T-helper 2 cell treated with Interferon-gamma antibody and Interleukin-4, amounts not matched to agents 100 ng/mL and 5 ng/mL, for 36 hours (primary cell): ENCODE results near the gene AXDND1. TPM values are rescaled to one million over a fixed set of nuclear protein-coding genes. Genes with fewer than 3 reads are reported as not detected.

ENCODE experiments used
- intact Hi-C: fragments of 100-400 bp; cut with micrococcal nuclease; formaldehyde crosslinking; loops from one replicate; pipeline ENCODE4 v1.15.1; 2023
- total RNA-seq: library from RNA; stranded (reverse); gene quantifications from 2 replicates; pipeline ENCODE4 v1.2.3, GENCODE V29; 2022

AXDND1 gene
- total RNA-seq, 1 donor from 2014 or later, result not detected

DNA sequence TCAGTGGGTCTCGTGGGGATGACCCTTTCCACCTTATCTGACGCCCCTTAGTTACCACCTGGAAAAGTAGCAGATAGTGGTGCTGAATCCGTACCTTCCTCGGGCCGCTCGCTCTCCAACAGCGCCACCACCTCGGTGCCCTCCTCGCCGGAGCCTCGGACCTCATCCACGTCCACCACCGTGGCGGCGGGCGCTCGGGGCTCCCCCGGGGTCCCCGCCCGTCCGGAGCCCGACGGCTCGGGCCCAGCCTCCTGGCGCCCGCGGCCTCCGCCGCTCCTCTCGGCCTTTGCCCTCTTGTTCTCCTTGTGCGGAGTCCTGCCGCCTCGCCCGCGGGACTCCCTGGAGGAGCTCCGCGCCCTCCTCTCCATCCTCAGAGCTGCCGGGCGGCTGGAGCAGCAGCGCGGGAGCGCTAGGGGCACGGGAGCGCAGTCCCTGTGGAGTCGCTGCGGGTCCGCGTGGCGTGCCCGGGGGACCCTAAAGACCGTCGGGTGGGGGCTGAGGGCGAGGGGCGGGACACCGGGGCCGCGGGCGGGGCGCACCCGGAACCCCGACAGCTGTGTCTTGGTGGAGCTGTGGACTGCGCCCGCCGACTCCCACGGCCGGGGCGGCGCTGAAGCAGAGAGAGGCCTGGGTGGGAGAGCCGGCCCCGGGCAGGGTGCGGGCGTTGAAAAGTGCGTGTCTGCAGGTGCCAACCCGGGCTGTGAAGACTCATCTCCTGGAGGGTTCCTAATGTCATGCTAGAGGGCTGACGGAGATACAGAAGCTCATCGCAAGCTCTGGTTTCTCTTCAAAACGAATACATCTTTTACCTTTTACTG is 209.9 kb downstream of the AXDND1 start, which contains the start of gene NPHS2:
Gene NPHS2, minus strand, starts transcription at position 452 of the 818 bp plus-strand sequence. Its CDS starts 84 bp downstream, at position 368.
- intact Hi-C loops, result no loop called here

DNA sequence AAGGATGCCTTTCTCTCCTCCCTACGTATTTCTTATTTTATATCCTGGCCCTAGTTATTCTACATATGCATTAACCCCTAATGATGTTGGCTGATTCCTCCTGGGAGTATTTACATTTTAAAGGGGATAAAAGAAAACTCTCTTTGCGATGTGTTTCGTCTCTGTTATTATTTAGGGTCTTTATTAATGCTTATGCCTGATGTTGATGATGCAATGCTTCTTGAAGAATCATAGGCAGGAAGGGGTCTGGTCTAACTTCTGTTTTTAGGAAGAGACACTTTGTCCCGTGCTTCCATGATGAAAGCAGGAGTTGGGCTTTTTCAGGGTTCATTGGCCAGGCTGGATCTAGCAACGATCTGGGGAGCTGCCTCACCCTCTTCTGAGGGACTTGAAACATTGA is 210.7 kb downstream of the AXDND1 start:
- intact Hi-C loops, result no loop called here

DNA sequence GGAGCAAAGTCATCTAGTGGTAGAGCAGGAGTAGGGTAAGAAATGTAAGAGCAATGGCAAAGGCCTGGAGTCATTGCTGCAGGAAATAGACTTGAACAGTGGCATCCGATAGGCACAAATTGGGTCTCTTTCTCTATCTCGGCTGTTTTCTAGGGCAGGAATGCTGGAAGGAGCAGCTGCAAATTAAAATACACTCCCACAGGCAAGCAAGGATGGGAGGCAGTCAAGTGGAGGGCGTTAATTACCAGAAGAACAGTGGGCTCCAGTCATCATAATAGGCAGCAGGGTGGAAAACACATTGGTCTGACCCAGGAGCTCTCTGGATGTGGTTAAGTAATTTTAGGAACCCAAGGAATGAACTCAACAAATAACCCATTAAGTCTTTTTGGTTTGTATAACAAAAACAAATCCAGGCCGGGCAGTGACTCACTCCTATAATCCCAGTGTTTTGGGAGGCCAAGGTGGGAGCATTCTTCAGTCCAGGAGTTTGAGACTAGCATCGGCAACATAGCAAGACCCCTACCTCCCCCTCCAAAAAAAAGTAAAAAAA is 218.1 kb downstream of the AXDND1 start:
- intact Hi-C loops, result no loop called here

DNA sequence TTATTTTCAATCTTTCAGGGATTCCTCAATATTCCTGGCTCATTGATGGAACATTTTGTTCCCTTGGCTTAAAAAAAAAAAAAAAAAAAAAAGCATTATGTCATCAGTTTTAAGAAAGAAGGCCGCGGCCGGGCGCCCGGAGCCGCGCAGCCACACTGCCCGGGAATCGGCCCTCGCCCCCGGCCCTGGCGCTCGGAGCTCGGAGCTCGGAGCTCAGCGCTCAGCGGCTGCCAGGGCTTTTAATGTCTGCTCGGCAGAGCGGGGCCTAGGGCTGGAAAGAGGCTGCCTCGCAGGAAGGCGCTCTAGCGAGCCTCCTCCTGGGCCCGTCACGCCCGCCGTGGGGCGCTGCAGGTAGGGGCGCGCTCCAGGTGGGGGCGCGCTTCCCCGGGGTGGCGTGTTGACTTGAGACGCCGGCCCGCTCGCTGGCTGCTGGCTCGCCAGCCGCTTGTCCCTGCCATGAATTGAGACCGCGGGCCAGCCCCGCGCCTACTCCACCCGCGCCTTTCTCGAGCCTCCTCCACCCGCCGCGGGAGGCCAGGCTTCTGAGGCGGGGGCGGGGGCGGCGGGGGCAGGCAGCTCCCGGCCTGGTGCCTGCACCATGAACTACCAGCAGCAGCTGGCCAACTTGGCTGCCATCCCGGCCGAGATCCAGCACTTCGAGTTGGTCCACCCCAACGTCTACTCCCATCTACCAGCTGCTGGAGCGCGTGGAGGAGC is 220.5 kb downstream of the AXDND1 start:
- intact Hi-C loops, result no loop called here

DNA sequence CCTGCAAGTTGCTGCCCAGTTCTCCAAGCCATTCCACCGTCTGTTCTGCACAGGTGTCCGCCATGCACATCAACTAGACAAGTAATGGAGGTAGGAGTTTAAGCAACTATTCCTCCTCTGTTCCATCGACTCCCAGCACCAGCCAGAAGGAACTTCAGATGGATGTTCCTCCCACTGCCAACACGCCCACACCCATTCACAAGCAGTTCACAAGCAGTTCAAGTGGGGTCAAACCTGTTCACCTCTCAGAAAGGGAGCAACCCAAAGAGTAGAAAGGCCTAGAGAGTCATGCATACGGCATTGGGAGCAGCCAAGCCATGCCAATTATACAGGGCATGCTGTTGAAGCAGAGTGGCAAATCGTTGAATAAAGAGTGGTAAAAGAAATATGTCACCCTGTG is 221.6 kb downstream of the AXDND1 start:
- intact Hi-C loops, result no loop called here

DNA sequence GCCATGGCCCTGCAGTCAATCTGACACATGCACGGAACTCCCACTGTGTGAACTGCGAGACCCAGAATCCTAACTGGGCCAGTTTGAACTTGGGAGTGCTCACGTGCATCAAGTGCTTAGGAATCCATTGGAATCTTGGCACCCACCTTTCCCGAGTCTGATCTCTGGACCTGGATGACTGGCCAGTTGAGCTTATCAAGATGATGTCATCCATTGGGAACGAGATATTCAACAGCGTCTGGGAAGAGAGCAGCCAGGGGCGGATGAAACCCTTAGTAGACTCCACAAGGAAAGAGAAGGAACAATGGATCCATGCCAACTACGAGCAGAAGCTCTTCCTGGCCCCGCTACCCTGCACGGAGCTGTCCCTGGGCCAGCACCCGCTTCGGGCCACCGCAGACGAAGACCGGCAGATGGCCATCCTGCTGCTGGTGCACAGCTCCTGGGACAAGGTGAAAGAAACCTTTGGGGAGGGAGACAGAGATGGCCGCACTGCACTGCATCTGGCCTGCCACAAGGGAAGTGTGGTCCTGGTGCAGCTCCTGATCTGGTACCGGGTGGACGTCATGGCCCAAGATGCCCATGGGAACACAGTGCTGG is 222.8 kb downstream of the AXDND1 start:
- intact Hi-C loops, result no loop called here

DNA sequence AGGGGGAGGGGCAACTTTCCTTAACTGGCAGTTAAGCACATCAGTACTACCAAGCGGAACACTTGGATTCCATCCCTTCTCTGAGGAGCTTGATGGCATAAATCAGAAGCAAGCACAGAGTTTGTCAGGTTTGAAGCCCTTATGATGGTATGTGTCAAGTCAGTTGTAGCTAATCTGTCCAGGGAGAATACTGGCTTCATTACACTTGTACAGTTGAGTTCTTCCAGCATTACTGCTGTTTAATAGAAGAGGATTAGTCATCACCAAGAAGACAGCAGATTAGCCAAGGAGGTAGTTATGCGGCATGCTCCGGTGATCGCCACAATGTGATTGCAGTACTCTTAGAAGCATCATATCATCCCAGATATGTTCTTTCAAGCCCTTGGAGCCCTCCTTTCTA is 223.7 kb downstream of the AXDND1 start:
- intact Hi-C loops, result no loop called here

DNA sequence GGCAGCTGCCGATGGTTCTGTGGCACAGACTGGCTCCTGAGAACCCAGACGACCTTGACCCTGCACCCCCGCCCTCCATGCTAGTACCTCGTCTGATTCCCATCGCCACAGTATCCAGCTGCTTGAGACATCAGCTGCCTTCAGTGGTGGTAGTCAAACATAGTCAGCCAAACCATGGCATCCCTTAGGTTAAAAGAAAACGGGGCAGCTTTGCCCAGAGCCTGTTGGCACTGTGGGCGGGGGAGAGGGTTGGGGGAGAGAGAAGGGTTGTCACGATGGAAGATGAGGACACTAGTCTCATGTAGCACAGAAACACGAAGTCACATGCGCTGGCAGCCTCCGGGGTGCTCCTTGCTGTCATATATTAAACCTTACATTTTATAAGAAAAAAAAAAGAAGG is 224.9 kb downstream of the AXDND1 start:
- intact Hi-C loops, result no loop called here

DNA sequence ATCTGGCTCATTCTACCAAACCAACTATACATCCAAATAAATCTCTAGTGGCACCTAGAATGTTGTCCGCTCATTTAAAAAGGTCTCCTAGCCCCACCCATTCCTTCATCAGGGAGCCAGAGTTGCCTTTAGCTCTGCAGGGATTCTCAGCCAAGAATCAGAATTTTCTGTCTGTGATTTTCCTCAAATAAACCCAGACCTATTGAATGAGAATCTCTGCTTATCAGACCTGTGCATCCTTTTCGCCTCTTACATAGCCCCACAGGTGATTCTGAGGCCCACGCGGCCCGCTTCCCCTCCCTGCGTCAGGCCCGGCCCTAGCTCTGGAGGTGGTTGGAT is 225.5 kb downstream of the AXDND1 start:
- intact Hi-C loops, result no loop called here

DNA sequence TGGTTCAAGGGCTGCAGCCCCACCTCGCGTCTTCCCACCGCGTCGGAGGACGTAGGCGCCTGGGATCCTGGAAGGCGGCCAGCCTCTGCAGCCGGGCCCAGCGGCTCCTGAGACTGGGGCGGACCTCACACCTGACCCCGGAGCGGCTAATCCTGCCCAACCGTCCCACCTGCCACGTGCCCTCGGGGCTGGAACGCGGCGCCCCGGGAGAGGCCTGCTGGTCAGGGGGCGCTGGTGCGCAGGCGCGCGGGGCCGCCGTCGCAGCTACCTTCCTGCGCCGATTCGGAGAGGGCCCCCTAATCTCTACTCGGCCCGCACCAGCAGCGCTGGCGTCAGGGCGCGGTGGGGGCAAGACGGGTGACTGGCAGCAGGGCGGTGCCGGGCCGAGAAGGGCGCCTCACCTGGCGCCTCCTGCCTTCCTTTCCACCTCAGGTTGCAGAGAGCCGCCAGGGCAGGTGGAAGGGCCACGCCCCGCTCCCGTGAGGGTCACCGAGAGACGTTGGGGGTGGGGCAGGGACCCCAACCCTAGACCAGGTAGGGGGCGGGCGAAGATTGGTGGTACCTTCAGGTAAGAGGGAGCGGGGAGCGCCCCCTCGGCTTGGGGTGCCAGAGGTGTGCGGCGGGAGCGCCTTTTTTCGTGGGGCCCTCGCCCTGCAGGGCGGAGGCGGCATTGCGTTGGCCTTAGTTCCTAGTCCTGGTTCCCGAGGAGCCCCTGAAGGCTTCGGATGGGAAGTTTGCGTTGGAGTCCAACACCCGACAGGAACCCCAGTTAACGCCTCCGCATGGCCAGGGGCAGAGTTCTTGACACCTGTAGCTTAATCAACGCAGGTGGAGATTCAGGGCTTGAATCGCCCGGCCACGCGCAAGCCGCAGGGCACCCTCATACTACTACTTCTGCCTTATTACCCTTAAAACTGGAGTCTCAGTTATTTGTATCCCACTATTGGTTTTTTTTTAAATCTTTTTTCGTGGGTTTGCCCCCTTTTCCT is 226.1 kb downstream of the AXDND1 start, which contains the start of gene TDRD5:
Gene TDRD5, plus strand, starts transcription at position 241 of the 989 bp plus-strand sequence. CDS start 784 bp downstream, outside the sequence.
- intact Hi-C loops, result no loop called here

DNA sequence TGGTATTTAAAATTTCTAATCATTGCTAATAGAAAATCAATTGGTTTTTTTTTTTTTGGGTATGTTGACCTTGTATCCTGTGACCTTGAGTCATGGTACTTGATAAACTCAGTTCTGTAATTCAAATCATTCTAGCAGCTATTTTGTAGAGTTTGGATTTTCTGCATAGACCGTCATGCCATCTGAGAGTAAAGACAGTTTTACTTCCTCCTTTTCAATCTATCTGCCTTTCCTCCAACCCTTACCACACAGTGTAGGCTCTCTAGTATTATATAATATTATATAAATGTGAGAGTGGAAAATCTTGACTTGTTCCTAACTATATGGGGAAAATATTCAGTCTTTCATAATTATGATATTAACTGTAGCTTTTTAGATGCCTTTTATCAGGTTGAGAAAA is 232.9 kb downstream of the AXDND1 start:
- intact Hi-C loops, result no loop called here

DNA sequence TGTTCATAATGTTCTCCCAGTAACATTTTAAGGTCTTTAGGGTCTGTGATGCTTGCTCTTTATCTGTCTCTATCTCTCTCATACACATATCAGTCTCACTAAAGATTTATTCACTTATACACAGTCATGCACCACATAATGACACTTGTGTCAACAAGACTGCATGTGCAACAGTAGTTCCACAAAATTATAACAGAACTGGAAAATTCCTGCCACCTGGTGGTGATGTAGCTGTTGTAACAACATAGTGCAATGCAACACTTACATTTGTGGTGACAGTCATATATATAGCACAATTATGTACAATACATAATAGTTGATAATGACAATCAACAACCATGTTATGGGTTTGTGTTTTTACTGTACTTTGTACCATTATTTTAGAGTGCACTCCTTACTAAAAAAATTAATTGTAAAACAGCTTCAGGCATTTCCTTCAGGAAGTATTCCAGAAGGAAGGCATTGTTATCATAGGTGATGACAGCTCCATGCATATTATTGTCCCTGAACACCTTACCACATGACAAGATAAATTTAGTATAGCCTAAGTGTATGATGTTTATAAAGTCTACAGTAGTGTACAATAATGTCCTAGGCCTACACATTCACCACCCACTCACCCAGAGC is 234.0 kb downstream of the AXDND1 start:
- intact Hi-C loops, result no loop called here

DNA sequence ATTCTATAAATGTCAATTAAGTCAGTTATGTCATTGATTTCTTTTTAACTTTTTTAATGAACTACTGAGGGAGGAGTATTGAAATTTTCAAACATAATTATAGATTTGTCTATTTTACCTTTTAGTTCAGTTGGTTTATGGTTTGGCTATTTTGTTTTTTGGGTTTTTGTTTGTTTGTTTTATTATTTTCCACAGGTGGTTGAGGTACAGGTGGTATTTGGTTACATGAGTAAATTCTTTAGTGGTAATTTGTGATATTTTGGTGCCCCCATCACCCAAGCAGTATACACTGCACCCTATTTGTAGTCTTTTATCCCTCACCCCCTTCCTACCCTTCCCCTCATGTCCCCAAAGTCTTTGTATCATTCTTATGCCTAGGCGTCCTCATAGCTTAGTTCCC is 235.3 kb downstream of the AXDND1 start:
- intact Hi-C loops, result no loop called here

Other genes starting within 250 kb of the AXDND1 start
- gene ABL2, start 136.3 kb upstream of the AXDND1 start, total RNA-seq, result 6.7 and 8.5 TPM in 2 replicates
- 43.3 and 47.5 TPM in 2 replicates for gene SOAT1, start 72.2 kb upstream of the AXDND1 start, total RNA-seq
- not detected in 2 replicates for gene NPHS2, start 210.0 kb downstream of the AXDND1 start, total RNA-seq
- gene TDRD5, start 225.9 kb downstream of the AXDND1 start, total RNA-seq, result not detected in 2 replicates